Rectal smooth muscle tissue (tissue), 1 donor: Measurements from ENCODE around the gene TACR2.

ENCODE experiments used
- H3K27ac ChIP-seq: one replicate; pipeline ENCODE4 v1.7.0; 2013; ENCODE audit warnings: low read depth, low read length, inconsistent platforms
- H3K27me3 ChIP-seq: one replicate; pipeline ENCODE4 v1.7.0; 2013; ENCODE audit warnings: low read length; ENCODE audit not compliant: control insufficient read depth, insufficient read depth
- H3K36me3 ChIP-seq: one replicate; pipeline ENCODE4 v1.7.0; 2013; ENCODE audit warnings: low read length; ENCODE audit not compliant: control insufficient read depth, insufficient read depth
- H3K4me1 ChIP-seq: one replicate; pipeline ENCODE4 v1.7.0; 2013; ENCODE audit warnings: low read length; ENCODE audit not compliant: control insufficient read depth, insufficient read depth
- H3K4me3 ChIP-seq: one replicate; pipeline ENCODE4 v1.7.0; 2013; ENCODE audit warnings: low read length
- H3K9ac ChIP-seq: one replicate; pipeline ENCODE4 v1.7.0; 2013; ENCODE audit warnings: low read length

Gene TACR2

GRCh38 chr10:69353977-69354635 is 62.6 kb downstream of the TACR2 start:
- H3K4me3 ChIP-seq, result no peak overlapping the region
- no peak overlapping the region for H3K9ac ChIP-seq
- no peaks in the 10 kb centered on the region for H3K36me3 ChIP-seq
- no peaks in the 10 kb centered on the region for H3K27me3 ChIP-seq
- H3K27ac ChIP-seq, result no peak overlapping the region
- H3K4me1 ChIP-seq, result no peaks in the 10 kb centered on the region
